AG09319 (cell line): ENCODE results near the gene CCDC106.

Experiments
- DNase-seq: peaks from one replicate; pipeline ENCODE4 v3.0.0-alpha.2; 2010; ENCODE audit warnings: low read depth; ENCODE audit errors: extremely low read depth
- TF ChIP-seq, protein P1 (sequence below): IDR thresholded peaks from 2 replicates; pipeline ENCODE4 v1.5.1; 2011; ENCODE audit warnings: low read depth, mild to moderate bottlenecking, inconsistent platforms, low read length, moderate library complexity

Gene CCDC106

DNA sequence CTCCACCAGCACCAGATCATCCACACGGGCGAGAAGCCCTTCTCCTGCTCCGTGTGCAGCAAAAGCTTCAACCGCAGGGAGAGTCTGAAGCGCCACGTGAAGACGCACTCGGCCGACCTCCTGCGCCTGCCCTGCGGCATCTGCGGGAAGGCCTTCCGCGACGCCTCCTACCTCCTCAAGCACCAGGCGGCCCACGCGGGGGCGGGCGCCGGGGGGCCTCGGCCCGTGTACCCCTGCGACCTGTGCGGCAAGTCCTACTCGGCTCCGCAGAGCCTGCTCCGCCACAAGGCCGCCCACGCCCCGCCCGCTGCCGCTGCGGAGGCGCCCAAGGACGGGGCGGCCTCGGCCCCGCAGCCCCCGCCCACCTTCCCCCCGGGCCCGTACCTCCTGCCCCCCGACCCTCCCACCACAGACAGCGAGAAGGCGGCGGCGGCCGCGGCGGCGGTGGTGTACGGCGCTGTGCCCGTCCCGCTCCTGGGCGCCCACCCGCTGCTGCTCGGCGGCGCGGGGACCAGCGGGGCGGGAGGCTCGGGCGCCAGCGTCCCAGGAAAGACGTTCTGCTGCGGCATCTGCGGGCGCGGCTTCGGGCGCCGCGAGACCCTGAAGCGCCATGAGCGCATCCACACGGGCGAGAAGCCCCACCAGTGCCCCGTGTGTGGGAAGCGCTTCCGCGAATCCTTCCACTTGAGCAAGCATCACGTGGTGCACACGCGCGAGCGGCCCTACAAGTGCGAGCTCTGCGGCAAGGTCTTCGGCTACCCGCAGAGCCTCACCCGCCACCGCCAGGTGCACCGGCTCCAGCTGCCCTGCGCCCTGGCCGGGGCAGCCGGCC, 33.1 kb upstream of the CCDC106 start:
- no peak for DNase-seq

DNA sequence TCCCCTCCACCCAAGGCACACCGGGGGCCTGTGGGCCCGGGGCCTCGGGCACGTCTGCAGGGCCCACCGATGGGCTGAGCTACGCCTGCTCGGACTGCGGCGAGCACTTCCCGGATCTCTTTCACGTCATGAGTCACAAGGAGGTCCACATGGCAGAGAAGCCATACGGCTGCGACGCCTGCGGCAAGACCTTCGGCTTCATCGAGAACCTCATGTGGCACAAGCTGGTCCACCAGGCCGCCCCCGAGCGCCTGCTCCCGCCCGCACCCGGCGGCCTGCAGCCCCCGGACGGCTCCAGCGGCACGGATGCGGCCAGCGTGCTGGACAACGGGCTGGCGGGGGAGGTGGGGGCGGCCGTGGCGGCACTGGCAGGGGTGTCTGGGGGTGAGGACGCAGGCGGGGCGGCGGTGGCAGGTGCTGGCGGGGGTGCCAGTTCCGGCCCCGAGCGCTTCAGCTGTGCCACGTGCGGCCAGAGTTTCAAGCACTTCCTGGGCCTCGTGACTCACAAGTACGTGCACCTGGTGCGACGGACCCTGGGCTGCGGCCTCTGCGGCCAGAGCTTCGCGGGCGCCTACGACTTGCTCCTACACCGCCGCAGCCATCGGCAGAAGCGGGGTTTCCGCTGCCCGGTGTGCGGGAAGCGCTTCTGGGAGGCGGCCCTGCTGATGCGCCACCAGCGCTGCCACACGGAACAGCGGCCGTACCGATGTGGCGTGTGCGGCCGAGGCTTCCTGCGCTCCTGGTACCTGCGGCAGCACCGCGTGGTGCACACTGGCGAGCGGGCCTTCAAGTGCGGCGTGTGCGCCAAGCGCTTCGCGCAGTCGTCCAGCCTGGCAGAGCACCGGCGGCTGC, 32.2 kb upstream of the CCDC106 start:
- TF ChIP-seq, protein P1, sequence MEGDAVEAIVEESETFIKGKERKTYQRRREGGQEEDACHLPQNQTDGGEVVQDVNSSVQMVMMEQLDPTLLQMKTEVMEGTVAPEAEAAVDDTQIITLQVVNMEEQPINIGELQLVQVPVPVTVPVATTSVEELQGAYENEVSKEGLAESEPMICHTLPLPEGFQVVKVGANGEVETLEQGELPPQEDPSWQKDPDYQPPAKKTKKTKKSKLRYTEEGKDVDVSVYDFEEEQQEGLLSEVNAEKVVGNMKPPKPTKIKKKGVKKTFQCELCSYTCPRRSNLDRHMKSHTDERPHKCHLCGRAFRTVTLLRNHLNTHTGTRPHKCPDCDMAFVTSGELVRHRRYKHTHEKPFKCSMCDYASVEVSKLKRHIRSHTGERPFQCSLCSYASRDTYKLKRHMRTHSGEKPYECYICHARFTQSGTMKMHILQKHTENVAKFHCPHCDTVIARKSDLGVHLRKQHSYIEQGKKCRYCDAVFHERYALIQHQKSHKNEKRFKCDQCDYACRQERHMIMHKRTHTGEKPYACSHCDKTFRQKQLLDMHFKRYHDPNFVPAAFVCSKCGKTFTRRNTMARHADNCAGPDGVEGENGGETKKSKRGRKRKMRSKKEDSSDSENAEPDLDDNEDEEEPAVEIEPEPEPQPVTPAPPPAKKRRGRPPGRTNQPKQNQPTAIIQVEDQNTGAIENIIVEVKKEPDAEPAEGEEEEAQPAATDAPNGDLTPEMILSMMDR = no peak
- no peak for DNase-seq

More for the DNA sequence above, 33.1 kb upstream of the CCDC106 start:
- TF ChIP-seq, protein P1 = no peak

DNA sequence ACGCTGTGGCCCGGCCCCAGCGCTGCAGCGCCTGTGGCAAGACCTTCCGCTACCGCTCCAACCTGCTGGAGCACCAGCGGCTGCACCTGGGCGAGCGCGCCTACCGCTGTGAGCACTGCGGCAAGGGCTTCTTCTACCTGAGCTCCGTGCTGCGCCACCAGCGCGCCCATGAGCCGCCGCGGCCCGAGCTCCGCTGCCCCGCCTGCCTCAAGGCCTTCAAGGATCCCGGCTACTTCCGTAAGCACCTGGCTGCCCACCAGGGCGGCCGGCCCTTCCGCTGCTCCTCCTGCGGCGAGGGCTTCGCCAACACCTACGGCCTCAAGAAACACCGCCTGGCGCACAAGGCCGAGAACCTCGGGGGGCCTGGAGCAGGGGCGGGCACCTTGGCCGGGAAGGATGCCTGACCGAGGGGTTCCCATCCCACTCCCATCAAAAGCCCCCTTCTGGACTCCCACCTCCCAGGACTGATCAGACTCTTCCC, 31.6 kb upstream of the CCDC106 start:
- TF ChIP-seq, protein P1 = no peak
- DNase-seq = no peak

DNA sequence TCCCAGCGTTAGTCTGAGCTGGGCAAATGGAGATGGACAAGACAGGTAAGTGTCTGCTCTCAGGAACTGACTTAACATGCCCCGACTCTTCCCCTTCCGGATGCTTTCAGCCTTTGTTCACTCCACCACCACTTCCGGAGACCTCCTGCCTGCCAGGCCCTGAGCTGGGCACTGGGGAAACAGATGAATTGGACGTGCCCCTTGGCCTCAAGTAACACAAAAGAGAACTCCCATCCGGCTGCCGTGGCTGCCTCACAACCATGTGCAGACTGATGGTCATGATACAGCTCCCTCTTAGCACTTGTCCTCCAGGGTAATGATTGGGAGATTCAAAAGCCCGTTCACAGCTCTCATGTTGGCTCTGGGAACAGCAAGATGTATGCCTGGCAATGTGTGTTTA, 30.6 kb upstream of the CCDC106 start:
- no peak for DNase-seq
- TF ChIP-seq, protein P1 = no peak

DNA sequence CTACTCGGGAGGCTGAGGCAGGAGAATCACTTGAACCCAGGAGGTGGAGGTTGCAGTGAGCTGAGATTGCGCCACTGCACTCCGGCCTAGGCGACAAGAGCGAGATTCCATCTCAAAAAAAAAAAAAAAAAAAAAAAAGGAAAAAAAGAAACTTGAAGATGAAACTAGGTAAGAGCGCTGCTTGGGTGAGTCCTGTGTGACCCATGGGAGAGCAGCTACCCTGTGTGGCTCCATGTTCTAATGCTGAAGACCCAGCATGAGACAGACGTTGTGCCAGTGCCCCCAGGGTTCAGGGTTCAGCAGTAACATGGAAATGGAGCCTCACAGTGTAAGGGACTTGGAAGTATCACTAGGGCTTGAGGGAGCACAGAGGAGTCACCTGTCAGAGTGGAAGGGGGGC, 29.6 kb upstream of the CCDC106 start:
- TF ChIP-seq, protein P1 = no peak
- no peak for DNase-seq

DNA sequence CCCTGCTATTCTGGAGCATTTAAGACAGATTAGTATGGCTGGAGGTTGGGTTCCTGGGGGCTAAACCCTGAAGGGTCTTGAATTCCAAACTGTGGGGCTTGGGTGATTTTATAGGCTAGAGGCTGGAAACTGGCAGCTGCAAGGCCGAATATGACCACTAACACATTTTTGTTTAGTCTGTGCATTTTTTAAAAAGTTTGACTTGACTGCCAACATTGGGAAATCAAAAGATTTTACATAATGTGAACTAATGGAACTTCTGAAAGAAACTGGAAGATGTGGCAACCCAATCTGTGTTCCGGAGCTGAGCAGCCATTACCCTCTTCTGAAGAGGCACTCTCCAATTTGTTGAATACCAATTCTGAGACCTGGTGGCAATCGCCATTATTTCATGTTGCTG, 28.7 kb upstream of the CCDC106 start:
- TF ChIP-seq, protein P1 = no peak
- DNase-seq = no peak
